ENCODE results near the gene TOB2. TPM values are rescaled to one million over a fixed set of nuclear protein-coding genes. Genes with fewer than 3 reads are reported as not detected.

Gene TOB2
- total and polyA plus RNA-seq, 9 of the 15 experiments (the other 6 are each of a cell fraction or from before 2014, with no cell fraction given), result 3.3 to 20.5 (median 7.3) TPM

- TF ChIP-seq ATF1 (CRISPR knock-in tag; IDR thresholded peaks at IDR 0.05) (no peak), ATF1 (tag; IDR thresholded peaks at IDR 0.05) (peak; percentile 94), SNAPC5 (CRISPR knock-in tag; IDR thresholded peaks at IDR 0.05) (no peak), E2F3 (CRISPR knock-in tag; IDR thresholded peaks at IDR 0.05) (no peak), RBM14 (IDR thresholded peaks at IDR 0.05; ENCODE audit: borderline replicate concordance, insufficient read depth, low read depth, low read length) (no peak), NFATC3 (IDR thresholded peaks at IDR 0.05) (no peak), SMARCA4 (IDR thresholded peaks at IDR 0.05) (peak; percentile 47; the same call in 1 of the 2 replicates), ZNF384 (IDR thresholded peaks at IDR 0.05; ENCODE audit: low read depth, low read length) (peak; percentile 40; the same call in 1 of the 2 replicates), PREB (CRISPR knock-in tag; IDR thresholded peaks at IDR 0.05) (no peak), EP400 (IDR thresholded peaks at IDR 0.05) (peak; percentile 72), ELF2 (CRISPR knock-in tag; IDR thresholded peaks at IDR 0.05) (no peak), ETS1 (conservative IDR thresholded peaks at IDR 0.05; ENCODE audit: control insufficient read depth, low read depth, low read length) (0 out of 2 replicates have a peak, but pooled peaks have one; percentile 21), HDAC6 (IDR thresholded peaks at IDR 0.05; ENCODE audit: low read depth, low read length) (no peak), NR2C1 (IDR thresholded peaks at IDR 0.05) (no peak), NR2C1 (tag; IDR thresholded peaks at IDR 0.05) (no peak), ZNF146 (CRISPR knock-in tag; IDR thresholded peaks at IDR 0.05; ENCODE audit: unreplicated experiment) (no peak), ZBTB12 (CRISPR knock-in tag; IDR thresholded peaks at IDR 0.05) (0 out of 2 replicates have a peak, but pooled peaks have one; percentile 44), ZBTB2 (IDR thresholded peaks at IDR 0.05) (peak; percentile 63), ZNF609 (CRISPR knock-in tag; IDR thresholded peaks at IDR 0.05; ENCODE audit: borderline replicate concordance) (no peak)
Observed at GRCh38 chr22:41448189-41448808, 1.7 kb upstream of the TOB2 start (continued).

All from K562 (cell line).